GM13976 (cell line): ENCODE data around the gene AVEN.
"Not testable (repeated sequence)": the region's sequence is repeated elsewhere in the genome, so short reads cannot be mapped to it uniquely, and the experiment has no call there.

ENCODE experiments used
- DNase-seq: peaks from one replicate; pipeline ENCODE4 v3.0.0; 2012; ENCODE audit warnings: low spot score
- in situ Hi-C: fragments of 300-500 bp; cut with MboI; formaldehyde crosslinking; loops from one replicate; pipeline ENCODE4 v1.12.0; 2022; ENCODE audit warnings: low sequenced_read_pairs, mixed read lengths, inconsistent platforms; ENCODE audit not compliant: unreplicated experiment
- TF ChIP-seq, protein P1 (sequence below): IDR thresholded peaks from 2 replicates; pipeline ENCODE4 v1.5.1; 2012; ENCODE audit warnings: borderline replicate concordance, mild to moderate bottlenecking; ENCODE audit not compliant: insufficient read depth; ENCODE audit errors: extremely low read depth, missing control alignments, control extremely low read depth

The AVEN gene

DNA sequence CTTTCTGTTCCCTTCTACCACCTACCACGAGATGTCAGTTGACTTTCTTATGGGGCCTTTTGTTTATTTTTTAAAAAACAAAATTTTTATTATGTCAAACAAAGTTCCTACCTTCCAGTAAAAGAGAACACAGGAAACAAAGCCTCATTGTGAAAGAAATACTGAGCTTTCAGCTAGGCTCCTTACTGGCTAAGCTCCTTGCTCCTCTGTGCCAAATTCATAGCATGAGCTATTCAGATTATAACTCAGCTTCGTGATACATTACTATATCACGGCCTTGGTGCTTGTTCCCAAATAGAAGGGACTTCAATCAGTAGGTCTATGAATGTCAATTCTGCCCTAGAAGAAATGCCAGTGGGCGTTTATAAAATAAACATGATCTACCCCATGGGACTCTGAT, 216.5 kb downstream of the AVEN start:
- in situ Hi-C loops = no loop called here
- TF ChIP-seq, protein P1, sequence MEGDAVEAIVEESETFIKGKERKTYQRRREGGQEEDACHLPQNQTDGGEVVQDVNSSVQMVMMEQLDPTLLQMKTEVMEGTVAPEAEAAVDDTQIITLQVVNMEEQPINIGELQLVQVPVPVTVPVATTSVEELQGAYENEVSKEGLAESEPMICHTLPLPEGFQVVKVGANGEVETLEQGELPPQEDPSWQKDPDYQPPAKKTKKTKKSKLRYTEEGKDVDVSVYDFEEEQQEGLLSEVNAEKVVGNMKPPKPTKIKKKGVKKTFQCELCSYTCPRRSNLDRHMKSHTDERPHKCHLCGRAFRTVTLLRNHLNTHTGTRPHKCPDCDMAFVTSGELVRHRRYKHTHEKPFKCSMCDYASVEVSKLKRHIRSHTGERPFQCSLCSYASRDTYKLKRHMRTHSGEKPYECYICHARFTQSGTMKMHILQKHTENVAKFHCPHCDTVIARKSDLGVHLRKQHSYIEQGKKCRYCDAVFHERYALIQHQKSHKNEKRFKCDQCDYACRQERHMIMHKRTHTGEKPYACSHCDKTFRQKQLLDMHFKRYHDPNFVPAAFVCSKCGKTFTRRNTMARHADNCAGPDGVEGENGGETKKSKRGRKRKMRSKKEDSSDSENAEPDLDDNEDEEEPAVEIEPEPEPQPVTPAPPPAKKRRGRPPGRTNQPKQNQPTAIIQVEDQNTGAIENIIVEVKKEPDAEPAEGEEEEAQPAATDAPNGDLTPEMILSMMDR = no peak
- DNase-seq = no peak

DNA sequence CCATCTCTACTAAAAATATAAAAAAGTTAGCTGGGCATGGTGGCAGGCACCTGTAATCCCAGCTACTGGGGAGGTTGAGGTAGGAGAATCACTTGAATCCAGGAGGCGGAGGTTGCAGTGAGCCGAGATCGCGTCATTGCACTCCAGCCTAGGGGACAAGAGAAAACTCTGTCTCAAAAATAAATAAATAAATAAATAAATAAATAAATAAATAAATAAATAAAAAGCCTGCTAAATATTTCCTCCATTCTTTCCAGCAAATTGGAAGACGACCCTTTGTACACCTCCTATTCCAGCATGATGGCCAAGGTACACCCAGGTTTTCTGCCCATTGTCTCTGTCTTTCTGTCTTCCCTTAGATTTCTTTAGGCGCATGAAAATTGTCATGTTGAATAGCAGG, 219.5 kb downstream of the AVEN start:
- not testable (repeated sequence) for DNase-seq

More for the DNA sequence above, 219.5 kb downstream of the AVEN start:
- in situ Hi-C loops = not testable (repeated sequence)
